C1 segment of cervical spinal cord (tissue), 14 donors: ENCODE data around the gene TERT.

Experiments used
- DNase-seq, 14 donors: peaks; one replicate each; lab custom pipeline; 2025; lab: John Stamatoyannopoulos, UW

Gene TERT

GRCh38 chr5:1219098-1219767 is 75.6 kb downstream of the TERT start:
- no peak for DNase-seq

- DNase-seq = no peak
Observed at GRCh38 chr5:1218351-1219080, 76.4 kb downstream of the TERT start.

GRCh38 chr5:1217596-1218206 is 77.2 kb downstream of the TERT start:
- DNase-seq = no peak

- DNase-seq = no peak
Observed at GRCh38 chr5:1216918-1217295, 78.0 kb downstream of the TERT start.

- no peak for DNase-seq
Observed at GRCh38 chr5:1216211-1216917, 78.5 kb downstream of the TERT start.

GRCh38 chr5:1215320-1216096 is 79.4 kb downstream of the TERT start:
- DNase-seq = no peak

GRCh38 chr5:1214936-1215220 is 80.0 kb downstream of the TERT start:
- DNase-seq = no peak

- no peak for DNase-seq
Observed at GRCh38 chr5:1214163-1214935, 80.5 kb downstream of the TERT start.

- DNase-seq = no peak
Observed at GRCh38 chr5:1213508-1214162, 81.2 kb downstream of the TERT start.

GRCh38 chr5:1212881-1213280 is 82.0 kb downstream of the TERT start:
- DNase-seq = no peak

GRCh38 chr5:1212271-1212670 is 82.6 kb downstream of the TERT start:
- no peak for DNase-seq

- DNase-seq = no peak
Observed at GRCh38 chr5:1211701-1212100, 83.2 kb downstream of the TERT start.

GRCh38 chr5:1210832-1211251 is 84.0 kb downstream of the TERT start:
- no peak for DNase-seq

GRCh38 chr5:1209896-1210776 is 84.7 kb downstream of the TERT start:
- DNase-seq = no peak

GRCh38 chr5:1209489-1209852 is 85.4 kb downstream of the TERT start:
- DNase-seq = no peak

- DNase-seq = no peak
Observed at GRCh38 chr5:1208743-1209488, 86.0 kb downstream of the TERT start.

GRCh38 chr5:1208221-1208742 is 86.6 kb downstream of the TERT start:
- DNase-seq = no peak

GRCh38 chr5:1207555-1207954 is 87.3 kb downstream of the TERT start:
- DNase-seq = no peak
